Kidney (tissue), 14 donors: Measurements from ENCODE around the gene ADAMTSL5. TPM values are rescaled to one million over a fixed set of nuclear protein-coding genes. Genes with fewer than 3 reads are reported as not detected.
"Not testable (repeated sequence)": the region's sequence is repeated elsewhere in the genome, so short reads cannot be mapped to it uniquely, and the experiment has no call there.

ENCODE experiments used
- DNase-seq, 5 donors: peaks; one replicate each; pipeline ENCODE4 v3.0.0-alpha.2; 2013 to 2020
- FAIRE-seq: peaks from 2 replicates; lab custom pipeline; 2012; peaks lifted over from hg19 to GRCh38; lab: Jason Lieb, UNC
- H3K27ac ChIP-seq, 2 donors: one replicate each; pipeline ENCODE4 v1.7.0; 2013; ENCODE audit warnings: low read depth in 2 of 2, low read length in 2 of 2, inconsistent platforms in 1 of 2
- H3K27me3 ChIP-seq: one replicate; pipeline ENCODE4 v1.7.1; 2013; ENCODE audit warnings: low read length, inconsistent platforms; ENCODE audit not compliant: control insufficient read depth, insufficient read depth
- H3K36me3 ChIP-seq, 3 donors: one replicate each; pipeline versions ENCODE4 v1.7.0 to v1.7.1; 2013; ENCODE audit warnings: low read length in 3 of 3, control low read depth in 1 of 3, inconsistent platforms in 1 of 3; ENCODE audit not compliant: insufficient read depth in 3 of 3, control insufficient read depth in 2 of 3
- H3K4me1 ChIP-seq, 3 donors: one replicate each; pipeline versions ENCODE4 v1.7.0 to v1.7.1; 2013; ENCODE audit warnings: low read length in 3 of 3, inconsistent platforms in 1 of 3, low read depth in 1 of 3; ENCODE audit not compliant: control insufficient read depth in 2 of 3, insufficient read depth in 2 of 3
- H3K4me3 ChIP-seq, 3 donors: one replicate each; pipeline versions ENCODE4 v1.7.0 to v1.8.1; 2013; ENCODE audit warnings: low read length in 3 of 3, control low read depth in 1 of 3, inconsistent platforms in 1 of 3
- H3K9ac ChIP-seq, 3 donors: one replicate each; pipeline versions ENCODE4 v1.7.0 to v1.7.1; 2013; ENCODE audit warnings: low read length in 3 of 3, control low read depth in 1 of 3, inconsistent platforms in 1 of 3
- H3K9me3 ChIP-seq, 3 donors: one replicate each; pipeline versions ENCODE4 v1.7.0 to v1.7.1; 2013; ENCODE audit warnings: low read length in 3 of 3, control low read depth in 1 of 3, inconsistent platforms in 1 of 3; ENCODE audit not compliant: control insufficient read depth in 2 of 3, insufficient read depth in 1 of 3
- CTCF ChIP-seq: IDR thresholded peaks from 3 replicates; pipeline ENCODE4 v1.5.1; 2012; ENCODE audit warnings: mild to moderate bottlenecking, moderate library complexity, borderline replicate concordance; ENCODE audit not compliant: insufficient read depth; ENCODE audit errors: extremely low read depth
- intact Hi-C: fragments of 100-400 bp; cut with DNase I; formaldehyde crosslinking; loops from one replicate; pipeline ENCODE4 v1.11.1; 2022
- polyA plus RNA-seq: library from polyadenylated mRNA; stranded (reverse); fragments of 350-450 nt; fragmentation: Illumina TruSeq; extraction: RNeasy Lipid Tissue Mini Kit (QIAGEN cat#74804); gene quantifications from one replicate; pipeline ENCODE4 v1.2.3, GENCODE V29; 2014; ENCODE audit warnings: low read depth, low replicate concordance; ENCODE audit not compliant: insufficient read depth
- total RNA-seq: library from RNA; stranded (reverse); fragmentation: NEBNext Ultra II Directional; extraction: Animal tissue kit (Norgen Biotek cat#: 25700); gene quantifications from one replicate; pipeline ENCODE4 v1.2.1, GENCODE V29; 2021
- donor health status: control.
- donor health status: control.
- donor health status: control.
- donor health status: control.
- donor health status: control.
- donor health status: DM: yes; HTN: yes; CAD: no.
- donor health status: Normal renal cell carcinoma (clear cell type).

The ADAMTSL5 gene
- total and polyA plus RNA-seq, 2 donors from 2014 or later = 1.4 to 4.6 TPM

DNA sequence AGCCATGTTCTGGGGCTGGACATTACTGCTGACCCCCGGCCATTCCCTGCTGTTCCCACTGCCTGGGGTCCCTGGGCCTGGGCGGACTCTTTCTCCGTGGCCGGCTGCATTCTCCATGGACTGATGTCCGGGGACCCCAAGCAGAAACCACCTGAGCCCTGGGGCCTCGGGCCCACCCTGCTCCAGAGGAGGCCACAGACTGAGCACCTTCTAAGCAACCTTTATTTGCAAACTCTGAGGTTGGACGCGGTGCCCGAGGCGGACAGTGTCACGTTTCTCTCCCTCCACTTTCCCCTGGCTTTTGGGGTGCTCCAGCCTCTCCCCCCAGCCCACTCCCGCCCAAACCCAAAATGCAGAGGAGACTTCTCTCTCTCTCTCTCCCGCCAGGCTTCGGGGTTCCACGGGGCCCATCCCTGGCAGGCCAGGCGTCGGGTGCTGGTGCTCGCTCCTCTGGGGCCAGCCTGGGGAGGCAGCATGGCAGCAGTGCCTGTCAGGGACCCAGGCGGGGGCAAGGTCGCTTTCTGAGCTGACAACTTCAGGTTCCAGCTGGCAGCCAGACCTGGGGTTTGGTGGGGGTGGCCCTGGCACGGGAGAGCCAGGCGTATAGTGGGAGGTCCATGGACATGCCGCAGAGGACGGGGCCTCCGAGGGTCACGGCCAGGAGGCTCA is 31.5 kb downstream of the ADAMTSL5 start:
- Histone ChIP-seq H3K9ac (no peak overlapping the region), H3K9me3 (no peaks in the 10 kb centered on the region), H3K4me3 (no peak overlapping the region), H3K27me3 (no peaks in the 10 kb centered on the region), H3K27ac (no peak overlapping the region), H3K36me3 (peaks cover 0 to 5% (median 0%) of the 10 kb centered on the region in 3 donors), H3K4me1 (peaks cover 0 to 2% (median 2%) of the 10 kb centered on the region in 3 donors)
- no peak for FAIRE-seq
- intact Hi-C loops = no loop called here
- DNase-seq = peak in 1 of 5 donors; percentile 41
- no peak for TF ChIP-seq CTCF

- peak within 1 kb of the TSS; percentile 70 to 81 (median 79) for H3K4me3 ChIP-seq
- DNase-seq (peak; percentile 94 to 98 (median 97)), FAIRE-seq (no peak)
- H3K27ac ChIP-seq = peak within 1 kb of the TSS; percentile 60 to 63
- intact Hi-C loops = no loop called here
- H3K4me1 ChIP-seq = peaks cover 0 to 2% (median 2%) of the 10 kb centered on the region in 3 donors
- TF ChIP-seq CTCF = no peak
- H3K27me3 ChIP-seq = no peaks in the 10 kb centered on the region
- peaks cover 0 to 5% (median 0%) of the 10 kb centered on the region in 3 donors for H3K36me3 ChIP-seq
- H3K9me3 ChIP-seq = no peaks in the 10 kb centered on the region
- H3K9ac ChIP-seq = peak within 1 kb of the TSS; percentile 31 to 58 (median 43)
Measured at GRCh38 chr19:1478934-1479707, 33.7 kb downstream of the ADAMTSL5 start, which contains the start of gene C19orf25. TSS of gene C19orf25 (minus strand) at chr19:1479215. CDS start at chr19:1478903, 312 bp downstream.

- H3K27me3 ChIP-seq, H3K9ac ChIP-seq, H3K9me3 ChIP-seq, H3K4me1 ChIP-seq, H3K27ac ChIP-seq, DNase-seq, H3K36me3 ChIP-seq, intact Hi-C loops, H3K4me3 ChIP-seq, FAIRE-seq: not testable (repeated sequence)
Measured at GRCh38 chr19:1477056-1477455, 35.8 kb downstream of the ADAMTSL5 start.
